Spleen (tissue), 7 donors: ENCODE measurements around the gene EPM2A.
"Not testable (repeated sequence)": the region's sequence is repeated elsewhere in the genome, so short reads cannot be mapped to it uniquely, and the experiment has no call there.

ENCODE experiments used
- POLR2A ChIP-seq, 3 donors: fragments of 450-650 bp; IDR thresholded peaks; one replicate each; pipeline ENCODE4 v1.5.1; 2017; ENCODE audit warnings: antibody characterized with exemption in 3 of 3, mild to moderate bottlenecking in 1 of 3
- TF ChIP-seq, protein P1 (sequence below), 11 experiments: fragments of 200-600 bp in 7 of 11; fragments of 450-650 bp in 4 of 11; sonication (generic) in 4 of 11; IDR thresholded peaks in 8 of 11; conservative IDR thresholded peaks in 3 of 11; 1 replicate in 7 of 11; 2 replicates in 4 of 11; pipeline versions ENCODE4 v1.4.0 to v1.8.0; 2016 to 2021; ENCODE audit warnings: antibody characterized with exemption in 11 of 11, inconsistent platforms in 4 of 11, mild to moderate bottlenecking in 1 of 11
- donor health status: DM: no; HTN: no; CAD: no; lungs with moderate emphysema.
- donor health status: DM: no; HTN: no; CAD: no.
- donor health status: DM: no; HTN: no; CAD: no.

DNA sequence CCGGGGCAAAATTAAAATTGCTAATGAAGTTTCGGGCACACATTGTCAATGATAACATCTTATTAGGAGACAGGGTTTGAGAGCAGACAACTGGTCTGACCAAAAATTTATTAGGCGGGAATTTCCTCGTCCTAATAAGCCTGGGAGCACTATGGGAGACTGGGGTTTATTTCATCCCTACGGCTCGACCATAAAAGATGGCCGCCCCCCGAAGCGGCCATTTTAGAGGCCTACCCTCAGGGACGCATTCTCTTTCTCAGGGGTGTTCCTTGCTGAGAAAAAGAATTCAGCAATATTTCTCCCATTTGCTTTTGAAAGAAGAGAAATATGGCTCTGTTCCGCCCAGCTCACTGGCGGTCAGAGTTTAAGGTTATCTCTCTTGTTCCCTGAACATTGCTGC, 37.9 kb downstream of the EPM2A start:
- not testable (repeated sequence) for TF ChIP-seq POLR2A (IDR thresholded peaks at IDR 0.05)
- TF ChIP-seq, protein P1, sequence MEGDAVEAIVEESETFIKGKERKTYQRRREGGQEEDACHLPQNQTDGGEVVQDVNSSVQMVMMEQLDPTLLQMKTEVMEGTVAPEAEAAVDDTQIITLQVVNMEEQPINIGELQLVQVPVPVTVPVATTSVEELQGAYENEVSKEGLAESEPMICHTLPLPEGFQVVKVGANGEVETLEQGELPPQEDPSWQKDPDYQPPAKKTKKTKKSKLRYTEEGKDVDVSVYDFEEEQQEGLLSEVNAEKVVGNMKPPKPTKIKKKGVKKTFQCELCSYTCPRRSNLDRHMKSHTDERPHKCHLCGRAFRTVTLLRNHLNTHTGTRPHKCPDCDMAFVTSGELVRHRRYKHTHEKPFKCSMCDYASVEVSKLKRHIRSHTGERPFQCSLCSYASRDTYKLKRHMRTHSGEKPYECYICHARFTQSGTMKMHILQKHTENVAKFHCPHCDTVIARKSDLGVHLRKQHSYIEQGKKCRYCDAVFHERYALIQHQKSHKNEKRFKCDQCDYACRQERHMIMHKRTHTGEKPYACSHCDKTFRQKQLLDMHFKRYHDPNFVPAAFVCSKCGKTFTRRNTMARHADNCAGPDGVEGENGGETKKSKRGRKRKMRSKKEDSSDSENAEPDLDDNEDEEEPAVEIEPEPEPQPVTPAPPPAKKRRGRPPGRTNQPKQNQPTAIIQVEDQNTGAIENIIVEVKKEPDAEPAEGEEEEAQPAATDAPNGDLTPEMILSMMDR (IDR thresholded peaks at IDR 0.05 in 8 of 11, conservative IDR thresholded peaks at IDR 0.05 in 3 of 11), result not testable (repeated sequence)
